ENCODE data around the gene VANGL2. TPM values are rescaled to one million over a fixed set of nuclear protein-coding genes. Genes with fewer than 3 reads are reported as not detected.

VANGL2 gene
- under 1 TPM; 0.28 to 0.55 TPM for total RNA-seq

GRCh38 chr1:160400223-160400645 is at the start of gene VANGL2:
VANGL2 (plus strand) TSS chr1:160400564; CDS start chr1:160415838, 15,274 bp downstream.
- ATAC-seq (replicated peaks in 1 of 2): peak; percentile 49 to 56
- peaks cover 30% of the 10 kb centered on the region for H3K27me3 Mint-ChIP-seq (ENCODE audit: low read depth)
- peak; percentile 55 to 65 for DNase-seq
- H3K4me3 Mint-ChIP-seq: peak within 1 kb of the TSS; percentile 69 to 72
- no peak within 1 kb of the TSS for H3K27ac Mint-ChIP-seq
- no peaks in the 10 kb centered on the region for H3K36me3 Mint-ChIP-seq (ENCODE audit: insufficient read depth in 2 of 2)
- peaks cover 13% of the 10 kb centered on the region for H3K4me1 Mint-ChIP-seq (ENCODE audit: low read depth)
- no peaks in the 10 kb centered on the region for H3K9me3 Mint-ChIP-seq

- H3K4me1 Mint-ChIP-seq (ENCODE audit: low read depth): peaks cover 13% of the 10 kb centered on the region
- H3K36me3 Mint-ChIP-seq (ENCODE audit: insufficient read depth in 2 of 2): peaks cover 12 to 17% of the 10 kb centered on the region in 2 donors
- no peak overlapping the region for H3K27ac Mint-ChIP-seq
- DNase-seq (no peak), ATAC-seq (replicated peaks in 1 of 2) (no peak)
- no peak overlapping the region for H3K4me3 Mint-ChIP-seq
- no peaks in the 10 kb centered on the region for H3K27me3 Mint-ChIP-seq (ENCODE audit: low read depth)
- H3K9me3 Mint-ChIP-seq: no peaks in the 10 kb centered on the region
Measured at GRCh38 chr1:160351629-160352028, 48.7 kb upstream of the VANGL2 start.

- Mint-ChIP-seq H3K27me3 (ENCODE audit: low read depth) (no peaks in the 10 kb centered on the region), H3K27ac (no peak overlapping the region), H3K36me3 (ENCODE audit: insufficient read depth in 2 of 2) (peaks cover 12 to 17% of the 10 kb centered on the region in 2 donors), H3K4me1 (ENCODE audit: low read depth) (peaks cover 9% of the 10 kb centered on the region), H3K9me3 (no peaks in the 10 kb centered on the region), H3K4me3 (no peak overlapping the region)
- DNase-seq (no peak), ATAC-seq (replicated peaks in 1 of 2) (no peak)
Measured at GRCh38 chr1:160352555-160352954, 47.8 kb upstream of the VANGL2 start.

- no peaks in the 10 kb centered on the region for H3K27me3 Mint-ChIP-seq (ENCODE audit: low read depth)
- no peak for DNase-seq
- no peak overlapping the region for H3K4me3 Mint-ChIP-seq
- peaks cover 12 to 22% of the 10 kb centered on the region in 2 donors for H3K36me3 Mint-ChIP-seq (ENCODE audit: insufficient read depth in 2 of 2)
- H3K4me1 Mint-ChIP-seq (ENCODE audit: low read depth): peaks cover 4% of the 10 kb centered on the region
- no peaks in the 10 kb centered on the region for H3K9me3 Mint-ChIP-seq
- no peak overlapping the region for H3K27ac Mint-ChIP-seq
- ATAC-seq (replicated peaks in 1 of 2): no peak
Measured at GRCh38 chr1:160353223-160353622, 47.1 kb upstream of the VANGL2 start.

GRCh38 chr1:160354388-160354985 is 45.9 kb upstream of the VANGL2 start:
- peaks cover 4% of the 10 kb centered on the region for H3K4me1 Mint-ChIP-seq (ENCODE audit: low read depth)
- ATAC-seq (replicated peaks in 1 of 2) (no peak), DNase-seq (peak in 1 of 2 donors; percentile 6)

GRCh38 chr1:160357286-160358002 is 42.9 kb upstream of the VANGL2 start:
- Mint-ChIP-seq H3K27ac (no peak overlapping the region), H3K4me1 (ENCODE audit: low read depth) (peaks cover 10% of the 10 kb centered on the region), H3K9me3 (no peaks in the 10 kb centered on the region), H3K4me3 (no peak overlapping the region), H3K36me3 (ENCODE audit: insufficient read depth in 2 of 2) (peaks cover 12 to 21% of the 10 kb centered on the region in 2 donors), H3K27me3 (ENCODE audit: low read depth) (no peaks in the 10 kb centered on the region)
- DNase-seq (no peak), ATAC-seq (replicated peaks in 1 of 2) (no peak)

More at GRCh38 chr1:160354388-160354985, 45.9 kb upstream of the VANGL2 start:
- peaks cover 12 to 26% of the 10 kb centered on the region in 2 donors for H3K36me3 Mint-ChIP-seq (ENCODE audit: insufficient read depth in 2 of 2)
- no peak overlapping the region for H3K4me3 Mint-ChIP-seq
- H3K27me3 Mint-ChIP-seq (ENCODE audit: low read depth): no peaks in the 10 kb centered on the region
- no peaks in the 10 kb centered on the region for H3K9me3 Mint-ChIP-seq
- no peak overlapping the region for H3K27ac Mint-ChIP-seq

GRCh38 chr1:160358073-160358472 is 42.3 kb upstream of the VANGL2 start:
- ATAC-seq (replicated peaks in 1 of 2): no peak
- Mint-ChIP-seq H3K36me3 (ENCODE audit: insufficient read depth in 2 of 2) (peaks cover 12 to 19% of the 10 kb centered on the region in 2 donors), H3K9me3 (no peaks in the 10 kb centered on the region), H3K27ac (peak overlapping the region; percentile 4), H3K4me3 (no peak overlapping the region), H3K27me3 (ENCODE audit: low read depth) (no peaks in the 10 kb centered on the region), H3K4me1 (ENCODE audit: low read depth) (peaks cover 14% of the 10 kb centered on the region)
- DNase-seq: no peak

- H3K36me3 Mint-ChIP-seq (ENCODE audit: insufficient read depth in 2 of 2): peaks cover 5 to 9% of the 10 kb centered on the region in 2 donors
- DNase-seq: no peak
- ATAC-seq (replicated peaks in 1 of 2): no peak
- H3K9me3 Mint-ChIP-seq: no peaks in the 10 kb centered on the region
- no peaks in the 10 kb centered on the region for H3K27me3 Mint-ChIP-seq (ENCODE audit: low read depth)
- no peak overlapping the region for H3K4me3 Mint-ChIP-seq
- H3K4me1 Mint-ChIP-seq (ENCODE audit: low read depth): peaks cover 14% of the 10 kb centered on the region
- no peak overlapping the region for H3K27ac Mint-ChIP-seq
Measured at GRCh38 chr1:160359559-160360226, 40.7 kb upstream of the VANGL2 start.

GRCh38 chr1:160360227-160360695 is 40.1 kb upstream of the VANGL2 start:
- DNase-seq (no peak), ATAC-seq (replicated peaks in 1 of 2) (no peak)
- Mint-ChIP-seq H3K27ac (no peak overlapping the region), H3K36me3 (ENCODE audit: insufficient read depth in 2 of 2) (peaks cover 5 to 9% of the 10 kb centered on the region in 2 donors), H3K27me3 (ENCODE audit: low read depth) (no peaks in the 10 kb centered on the region), H3K4me1 (ENCODE audit: low read depth) (peaks cover 14% of the 10 kb centered on the region), H3K9me3 (no peaks in the 10 kb centered on the region), H3K4me3 (no peak overlapping the region)

GRCh38 chr1:160361199-160361598 is 39.2 kb upstream of the VANGL2 start:
- Mint-ChIP-seq H3K27ac (peak overlapping the region; percentile 38), H3K9me3 (no peaks in the 10 kb centered on the region)
- ATAC-seq (replicated peaks in 1 of 2): no peak

GRCh38 chr1:160361814-160362167 is 38.6 kb upstream of the VANGL2 start:
- no peaks in the 10 kb centered on the region for H3K9me3 Mint-ChIP-seq
- H3K27me3 Mint-ChIP-seq (ENCODE audit: low read depth): no peaks in the 10 kb centered on the region
- DNase-seq (no peak), ATAC-seq (replicated peaks in 1 of 2) (no peak)
- peak overlapping the region; percentile 76 for H3K27ac Mint-ChIP-seq
- H3K4me3 Mint-ChIP-seq: no peak overlapping the region
- peaks cover 10% of the 10 kb centered on the region for H3K4me1 Mint-ChIP-seq (ENCODE audit: low read depth)
- H3K36me3 Mint-ChIP-seq (ENCODE audit: insufficient read depth in 2 of 2): peaks cover 0 to 9% of the 10 kb centered on the region in 2 donors

More at GRCh38 chr1:160361199-160361598, 39.2 kb upstream of the VANGL2 start:
- no peak overlapping the region for H3K4me3 Mint-ChIP-seq
- H3K27me3 Mint-ChIP-seq (ENCODE audit: low read depth): no peaks in the 10 kb centered on the region
- H3K4me1 Mint-ChIP-seq (ENCODE audit: low read depth): peaks cover 14% of the 10 kb centered on the region
- no peak for DNase-seq
- peaks cover 5 to 9% of the 10 kb centered on the region in 2 donors for H3K36me3 Mint-ChIP-seq (ENCODE audit: insufficient read depth in 2 of 2)

GRCh38 chr1:160362168-160362957 is 38.0 kb upstream of the VANGL2 start:
- peaks cover 10% of the 10 kb centered on the region for H3K4me1 Mint-ChIP-seq (ENCODE audit: low read depth)
- no peak overlapping the region for H3K4me3 Mint-ChIP-seq
- H3K9me3 Mint-ChIP-seq: no peaks in the 10 kb centered on the region
- DNase-seq: no peak
- H3K27me3 Mint-ChIP-seq (ENCODE audit: low read depth): no peaks in the 10 kb centered on the region
- H3K27ac Mint-ChIP-seq: peak overlapping the region; percentile 76
- ATAC-seq (replicated peaks in 1 of 2): no peak
- peaks cover 0 to 9% of the 10 kb centered on the region in 2 donors for H3K36me3 Mint-ChIP-seq (ENCODE audit: insufficient read depth in 2 of 2)
